HG03196 (cell line): ENCODE results near the gene VPS13D.

ENCODE experiments used
- ATAC-seq: cut with Tn5 transposase; IDR thresholded peaks from one replicate; pipeline ENCODE4 v1.9.1; 2021; ENCODE audit not compliant: unreplicated experiment

VPS13D gene

DNA sequence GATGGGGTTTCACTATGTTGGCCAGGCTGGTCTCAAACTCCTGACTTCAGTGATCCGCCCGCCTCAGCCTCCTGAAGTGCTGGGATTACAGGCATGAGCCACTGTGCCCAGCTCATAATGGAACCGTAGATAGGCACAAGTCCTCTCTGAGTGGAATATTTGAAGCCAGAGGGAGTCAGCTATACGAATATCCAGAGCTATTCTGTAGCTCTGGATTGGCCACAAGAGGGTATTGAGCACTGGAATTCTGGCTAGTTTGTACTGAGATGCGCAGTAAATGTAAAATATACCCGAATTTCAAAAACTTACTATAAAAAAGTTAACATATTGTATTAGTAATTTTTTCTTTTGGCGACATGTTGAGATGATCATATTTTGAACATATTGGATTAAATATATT is 851 bp upstream of the VPS13D start:
- ATAC-seq: no peak

DNA sequence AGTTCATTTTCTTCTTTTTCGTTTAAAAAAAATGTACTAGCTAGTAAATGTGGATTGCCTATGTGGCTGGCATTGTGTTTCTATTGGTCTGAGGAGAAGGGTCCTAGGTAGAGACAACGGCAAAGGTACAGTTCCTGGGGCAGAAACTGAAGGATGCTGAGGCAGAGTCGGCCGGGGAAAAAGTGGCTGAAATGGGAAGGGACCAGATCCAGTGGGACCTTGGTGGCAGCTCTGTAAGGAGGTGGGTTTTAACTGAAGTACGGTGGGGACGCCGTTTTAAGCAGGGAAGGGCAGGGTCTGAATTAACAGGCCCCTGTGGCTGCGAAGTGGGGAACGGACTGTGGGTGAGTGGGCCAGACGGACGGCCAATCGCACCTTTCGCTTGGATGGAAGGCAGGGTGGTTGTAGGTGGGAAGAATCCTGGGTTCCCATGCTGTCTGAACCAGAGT is 420 bp upstream of the VPS13D start:
- ATAC-seq: no peak

DNA sequence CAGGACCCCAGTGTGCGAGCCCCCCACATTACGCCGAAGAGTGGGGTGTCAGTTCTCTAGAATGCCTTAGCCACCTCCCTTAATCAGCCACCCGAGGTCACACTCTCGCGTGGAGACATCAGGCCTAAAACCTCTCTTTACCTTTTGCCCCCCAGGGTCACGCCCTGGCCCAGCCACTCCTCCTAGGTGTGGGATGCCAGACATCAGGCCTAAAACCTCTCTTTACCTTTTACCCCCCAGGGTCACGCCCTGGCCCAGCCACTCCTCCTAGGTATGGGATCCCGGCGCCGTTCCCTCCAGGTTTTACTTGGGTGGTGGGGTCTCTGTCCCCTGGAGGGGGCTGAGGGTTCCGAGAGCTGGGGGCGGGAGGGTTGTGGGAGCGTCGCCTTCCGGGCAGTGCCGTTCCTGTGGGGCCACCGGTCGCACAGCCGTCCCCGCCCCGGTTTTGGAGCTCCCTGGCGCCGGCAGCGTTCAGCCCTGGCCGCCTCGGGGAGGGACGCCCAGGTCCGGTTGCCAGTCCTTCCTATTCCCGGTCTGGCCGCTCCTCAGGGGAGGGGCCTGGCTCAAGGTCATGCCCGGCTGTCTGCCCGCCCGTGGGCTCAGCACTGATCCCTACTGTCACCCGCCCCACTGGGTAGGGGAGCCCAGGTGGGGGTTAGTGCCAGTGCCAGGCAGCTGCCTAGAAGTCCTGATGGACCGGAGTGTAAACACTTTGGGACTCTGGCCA is 882 bp downstream of the VPS13D start:
- ATAC-seq: no peak

DNA sequence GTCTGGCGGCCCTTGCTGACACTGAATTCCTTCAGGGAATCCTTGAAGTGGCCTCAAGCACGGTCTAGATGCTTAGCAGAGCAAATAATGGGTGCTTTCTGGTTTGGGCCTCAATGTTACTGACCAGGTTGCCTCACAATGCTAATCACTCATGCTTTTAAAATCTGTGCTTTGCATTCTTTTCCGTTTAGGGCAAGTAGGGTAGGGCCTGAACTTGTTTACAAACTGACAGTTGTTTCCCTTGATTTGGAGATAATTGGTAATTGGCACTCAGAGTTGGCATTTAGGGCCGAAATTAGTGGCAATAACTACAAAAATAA is 1.4 kb downstream of the VPS13D start:
- no peak for ATAC-seq

DNA sequence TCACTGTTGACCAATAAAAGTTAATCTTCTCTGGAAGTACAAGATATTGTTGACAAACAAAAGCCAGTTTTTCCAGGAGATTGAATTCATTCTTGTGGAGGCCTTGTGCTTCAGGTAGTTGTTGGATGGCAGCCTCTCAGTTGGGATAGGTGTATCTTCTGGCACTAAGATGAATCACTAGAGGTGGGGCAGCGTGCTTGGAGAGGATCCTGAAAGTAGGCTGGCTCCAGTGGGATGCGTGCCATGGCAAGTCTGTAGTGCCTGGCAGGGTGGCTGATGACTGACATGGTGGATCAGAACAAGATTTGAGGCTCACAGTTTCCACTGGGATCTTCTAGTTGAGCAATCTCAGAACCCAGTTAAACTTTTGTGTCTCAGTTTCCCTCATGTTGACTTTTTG is 2.4 kb downstream of the VPS13D start:
- ATAC-seq: no peak

DNA sequence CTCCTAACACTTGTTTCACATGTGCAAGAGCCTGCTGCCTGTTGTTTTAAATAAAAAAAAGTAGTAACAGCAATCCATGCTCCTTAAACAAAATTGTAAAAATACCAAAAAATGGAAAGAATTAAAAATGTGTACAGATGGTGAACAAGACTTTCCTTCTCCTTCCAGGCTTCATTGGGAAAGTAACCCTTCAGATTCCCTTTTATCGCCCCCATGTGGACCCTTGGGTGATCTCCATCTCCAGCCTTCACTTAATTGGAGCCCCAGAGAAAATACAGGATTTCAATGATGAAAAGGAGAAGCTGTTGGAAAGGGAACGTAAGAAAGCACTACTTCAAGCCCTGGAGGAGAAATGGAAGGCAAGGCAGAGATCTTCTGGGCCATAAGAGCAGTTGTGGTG is 14.2 kb downstream of the VPS13D start:
- no peak for ATAC-seq

DNA sequence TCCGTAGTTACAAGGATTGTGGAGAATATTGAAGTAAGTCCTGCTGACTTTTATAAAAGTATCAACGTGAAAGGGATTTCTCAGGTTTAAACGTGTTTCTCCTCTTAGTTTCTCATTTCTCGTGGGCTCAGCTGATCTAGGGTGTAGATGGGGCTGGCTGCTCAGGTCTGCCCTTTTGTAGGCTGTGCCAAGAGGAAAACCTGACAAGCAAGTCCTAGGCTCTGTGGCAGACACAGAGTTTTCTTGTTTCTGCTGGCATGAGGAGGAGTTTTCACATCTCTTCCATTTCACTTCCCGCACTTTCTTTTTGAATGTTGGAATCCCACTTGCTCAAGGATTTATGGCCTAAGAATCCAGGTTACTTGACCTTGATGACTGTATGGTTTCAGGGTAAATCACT is 14.8 kb downstream of the VPS13D start:
- ATAC-seq: no peak

DNA sequence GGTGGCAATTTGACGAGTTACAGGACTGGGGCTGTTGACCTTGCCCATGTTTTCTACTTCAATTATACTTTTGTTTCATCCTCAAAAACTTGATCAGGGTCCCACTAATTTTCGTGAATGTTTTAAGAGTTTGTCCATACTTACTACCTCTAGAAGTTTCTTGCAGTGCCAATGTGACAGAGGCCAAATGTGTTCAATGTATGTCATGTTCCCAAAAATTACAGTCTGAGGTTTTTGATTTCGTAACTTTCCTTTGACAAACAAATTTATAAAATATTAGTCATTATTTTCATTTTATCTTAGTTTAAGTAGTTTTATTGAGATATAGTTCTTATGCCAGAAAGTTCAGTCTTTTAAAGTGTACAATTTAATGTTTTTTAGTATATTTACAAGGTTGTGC is 15.3 kb downstream of the VPS13D start:
- ATAC-seq: no peak

DNA sequence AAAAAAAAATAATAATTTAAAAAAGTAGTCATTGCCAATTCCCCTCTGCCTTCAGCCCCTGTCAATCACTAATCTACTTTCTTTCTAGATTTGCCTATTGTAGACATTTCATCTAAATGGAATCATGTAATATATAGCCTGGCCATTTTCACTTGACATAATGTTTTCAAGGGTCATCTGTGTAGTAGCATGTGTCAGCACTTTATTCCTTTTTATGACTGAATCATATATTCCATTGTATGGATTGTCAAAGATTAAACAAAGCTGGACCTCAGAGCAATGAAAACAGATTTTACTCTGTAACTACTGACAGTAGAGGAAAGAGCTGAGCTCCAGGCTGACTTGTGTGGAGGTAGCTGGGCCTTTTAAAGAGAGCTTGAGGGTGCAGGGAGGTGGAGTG is 15.9 kb downstream of the VPS13D start:
- no peak for ATAC-seq

DNA sequence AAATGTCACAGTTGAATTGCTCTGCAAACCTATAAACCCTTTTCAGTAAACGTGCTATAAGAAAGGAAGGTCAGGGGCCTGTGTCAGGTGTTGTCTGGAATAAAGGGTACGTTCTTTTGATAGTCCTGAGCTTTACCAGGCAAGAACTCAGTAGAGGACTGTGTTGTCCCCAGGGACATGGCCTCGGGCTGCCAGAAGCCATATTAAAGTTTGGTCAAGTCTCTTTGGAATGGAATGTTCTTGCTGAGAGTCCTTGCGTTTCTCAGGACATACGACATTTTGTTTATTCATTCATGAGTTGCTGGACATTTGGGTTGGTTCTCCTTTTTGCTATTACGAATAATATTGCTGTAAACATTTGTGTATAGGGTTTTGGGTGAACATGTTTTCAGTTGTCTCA is 16.8 kb downstream of the VPS13D start:
- no peak for ATAC-seq

DNA sequence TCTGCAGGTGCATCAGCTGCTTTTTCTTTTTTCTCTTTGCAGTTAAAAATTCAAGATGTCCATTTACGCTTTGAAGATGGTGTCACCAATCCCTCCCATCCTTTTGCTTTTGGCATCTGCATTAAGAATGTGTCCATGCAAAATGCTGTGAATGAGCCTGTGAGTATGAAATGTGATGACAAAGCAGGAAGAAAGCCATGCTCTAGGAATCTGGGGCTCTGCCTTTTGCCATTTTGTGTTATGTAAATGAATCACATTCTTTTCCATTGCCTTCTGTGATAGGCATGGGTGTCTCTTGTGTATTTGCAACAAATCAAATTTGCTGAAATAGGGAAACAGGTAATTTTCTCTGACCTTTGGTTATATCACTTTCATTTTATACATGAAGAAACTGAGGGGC is 19.4 kb downstream of the VPS13D start:
- no peak for ATAC-seq

DNA sequence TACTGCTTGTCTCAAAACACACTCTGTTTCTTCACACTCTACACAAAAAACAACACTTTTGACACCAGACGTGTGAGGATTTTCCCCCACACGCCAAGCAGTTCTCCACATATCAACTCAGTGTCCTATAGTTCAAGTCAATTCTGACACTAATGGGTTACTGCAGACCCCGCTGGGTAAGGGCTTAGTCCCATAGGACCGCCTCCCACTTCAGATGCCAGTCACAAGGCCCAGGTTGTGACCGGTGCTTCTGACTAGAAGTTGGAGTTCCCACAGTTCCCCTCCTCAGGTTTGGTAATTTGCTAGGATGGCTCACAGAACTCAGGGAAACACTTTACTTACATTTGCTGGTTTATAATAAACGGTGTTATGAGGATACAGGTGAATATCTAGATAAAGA is 19.9 kb downstream of the VPS13D start:
- ATAC-seq: no peak

DNA sequence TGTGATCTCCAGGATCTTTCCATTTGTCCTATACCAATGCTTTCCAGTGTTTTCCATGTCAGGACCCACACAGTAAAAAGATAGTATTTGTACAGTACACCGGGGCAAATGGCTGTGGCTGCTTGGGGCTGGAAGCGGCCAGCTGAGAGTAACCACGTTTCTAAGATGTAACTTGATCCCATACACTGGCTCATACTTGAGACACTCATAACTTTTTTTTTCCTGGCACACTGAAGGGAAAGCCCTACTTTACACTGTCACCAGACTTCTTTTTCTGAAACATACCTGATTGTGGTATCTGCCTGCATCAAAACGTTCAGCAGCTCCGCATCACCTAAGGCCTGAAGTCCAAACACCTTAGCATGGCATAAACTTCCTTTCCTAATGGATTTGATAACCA is 21.6 kb downstream of the VPS13D start:
- ATAC-seq: no peak

DNA sequence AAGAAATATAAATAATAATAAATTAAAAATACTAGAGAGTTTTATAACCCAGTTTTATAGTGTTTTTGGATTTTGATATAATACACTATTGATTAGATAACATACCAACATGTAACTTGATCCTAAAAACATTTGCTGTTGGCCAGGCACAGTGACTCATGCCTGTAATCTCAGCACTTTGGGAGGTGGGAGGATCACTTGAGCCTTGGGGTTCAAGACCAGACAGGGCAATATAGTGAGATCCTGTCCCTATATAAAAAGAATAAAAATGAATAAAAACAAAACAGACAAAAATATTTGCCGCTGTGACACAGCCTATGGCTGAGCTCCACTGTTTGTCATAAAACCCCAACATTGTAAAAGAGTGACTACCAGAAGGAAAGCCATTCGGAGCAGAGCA is 26.1 kb downstream of the VPS13D start:
- ATAC-seq: no peak

DNA sequence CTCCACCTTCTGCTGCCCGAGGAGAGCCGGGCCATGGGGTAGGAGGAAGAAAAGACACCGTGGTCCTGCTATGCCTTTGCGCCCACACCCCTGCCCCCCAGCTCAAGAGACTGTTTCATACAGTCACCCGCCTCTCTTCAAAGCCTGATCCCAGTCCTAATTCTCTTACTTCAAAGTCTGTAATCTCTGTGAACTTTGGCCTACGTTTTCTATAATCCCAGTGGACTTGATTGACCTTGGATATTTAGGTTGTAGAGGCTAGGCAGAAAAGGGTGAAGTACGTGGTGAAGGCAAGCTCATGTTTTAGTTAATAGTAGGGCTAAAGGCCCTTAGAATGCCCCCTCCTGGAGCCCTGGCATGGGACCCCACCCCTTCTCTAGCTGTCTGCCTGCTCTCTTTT is 28.4 kb downstream of the VPS13D start:
- ATAC-seq: no peak

DNA sequence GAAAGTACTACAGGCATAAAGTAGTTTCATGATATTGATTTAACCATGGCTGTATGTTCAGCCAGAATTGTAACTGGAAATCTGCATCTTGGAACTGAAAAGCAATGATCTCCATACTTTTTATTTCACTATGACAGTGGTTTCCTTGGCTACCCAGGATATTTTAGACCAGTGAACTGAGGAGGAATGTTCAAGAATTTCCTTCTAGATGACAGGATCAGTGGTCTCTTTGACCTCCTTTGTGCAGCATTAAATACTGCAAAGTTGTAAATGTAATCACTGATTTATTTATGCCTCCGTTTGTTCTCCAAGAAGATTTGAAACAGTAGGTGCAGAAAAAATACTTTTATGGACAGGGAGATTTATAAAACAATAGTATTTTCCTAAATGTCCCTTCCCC is 39.5 kb downstream of the VPS13D start:
- ATAC-seq: no peak

DNA sequence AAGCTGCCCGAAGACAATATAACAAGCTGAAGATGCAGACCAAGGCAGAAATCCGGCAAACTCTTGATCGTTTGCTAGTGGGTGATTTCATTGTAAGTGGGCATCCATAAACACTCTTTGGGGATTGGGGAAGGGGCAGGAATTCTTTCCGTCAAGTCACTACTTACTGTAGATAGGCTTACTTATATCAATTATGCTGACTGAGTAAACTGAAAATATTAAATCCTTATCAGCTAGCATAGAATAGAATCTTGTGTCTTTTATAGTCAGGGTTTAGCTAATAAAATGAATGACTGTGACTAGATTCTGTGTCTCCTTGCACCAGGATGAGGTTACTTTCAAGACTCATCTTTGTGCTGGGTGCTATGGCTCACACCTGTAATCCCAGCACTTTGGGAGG is 41.2 kb downstream of the VPS13D start:
- ATAC-seq: no peak

DNA sequence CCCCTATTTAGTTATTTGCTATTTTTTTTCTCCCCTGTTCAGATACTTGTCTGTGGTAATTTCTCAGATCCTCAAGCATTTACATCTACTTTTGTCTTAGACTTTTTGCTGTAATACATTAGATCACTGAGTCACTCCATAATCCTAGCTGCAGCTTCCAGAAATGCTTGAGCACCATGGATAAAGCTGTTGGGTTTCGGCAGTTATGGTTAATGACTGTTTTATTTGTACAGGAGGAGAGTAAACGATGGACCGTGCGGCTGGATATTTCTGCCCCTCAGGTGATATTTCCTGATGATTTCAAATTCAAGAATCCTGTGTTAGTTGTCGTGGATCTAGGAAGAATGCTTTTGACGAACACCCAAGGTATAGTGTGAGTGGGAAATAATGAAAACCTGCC is 42.9 kb downstream of the VPS13D start:
- ATAC-seq: no peak

DNA sequence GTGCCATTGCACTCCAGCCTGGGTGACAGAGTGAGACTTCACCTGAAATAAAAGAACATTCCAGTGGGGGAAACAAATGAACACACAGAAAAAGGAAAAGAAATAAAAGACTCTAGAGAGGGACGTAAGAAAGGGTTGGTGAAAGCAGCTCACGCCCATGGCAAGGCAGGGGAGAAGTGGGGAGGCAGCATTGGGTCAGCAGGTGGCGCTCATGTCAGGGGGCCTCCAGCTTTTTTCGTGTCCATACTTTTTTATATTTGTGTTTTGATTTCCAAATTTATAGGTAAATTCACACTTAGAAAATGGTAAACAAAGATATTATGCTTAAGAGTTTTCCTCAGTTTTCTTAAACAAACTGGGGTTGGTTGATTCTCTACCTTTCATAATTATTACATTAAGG is 45.5 kb downstream of the VPS13D start:
- no peak for ATAC-seq

DNA sequence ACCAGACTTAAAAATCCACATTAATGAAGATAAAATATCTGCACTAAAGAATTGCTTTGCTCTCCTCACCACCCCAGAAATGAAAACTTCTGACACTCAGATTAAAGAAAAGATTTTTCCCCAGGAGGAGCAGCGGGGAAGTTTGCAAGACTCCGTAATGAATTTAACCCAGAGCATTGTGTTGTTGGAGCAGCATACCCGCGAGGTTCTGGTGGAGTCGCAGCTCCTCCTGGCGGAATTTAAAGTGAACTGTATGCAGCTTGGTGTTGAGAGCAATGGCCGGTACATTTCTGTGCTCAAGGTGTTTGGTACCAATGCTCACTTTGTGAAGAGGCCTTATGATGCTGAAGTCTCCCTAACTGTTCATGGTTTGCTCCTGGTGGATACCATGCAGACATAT is 46.4 kb downstream of the VPS13D start:
- no peak for ATAC-seq

DNA sequence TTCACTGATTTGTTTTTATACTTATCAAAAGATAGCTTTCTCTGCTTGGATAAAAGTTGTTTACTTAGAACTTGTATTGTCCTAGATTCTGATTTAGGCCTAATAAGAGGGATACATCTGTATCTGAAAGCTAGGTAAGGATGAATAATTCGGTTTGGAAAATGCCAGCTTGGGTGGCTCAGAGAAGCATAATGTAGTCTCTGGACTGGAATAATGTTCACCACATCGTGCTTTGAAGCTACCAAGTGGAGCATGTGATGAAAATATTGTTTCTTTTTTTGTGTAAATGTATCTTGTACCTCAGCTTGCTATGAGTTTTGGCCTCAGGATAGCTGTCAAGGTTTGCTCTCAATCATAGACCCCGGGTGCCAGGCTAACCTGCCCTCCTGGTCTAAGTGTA is 49.2 kb downstream of the VPS13D start:
- ATAC-seq: no peak

DNA sequence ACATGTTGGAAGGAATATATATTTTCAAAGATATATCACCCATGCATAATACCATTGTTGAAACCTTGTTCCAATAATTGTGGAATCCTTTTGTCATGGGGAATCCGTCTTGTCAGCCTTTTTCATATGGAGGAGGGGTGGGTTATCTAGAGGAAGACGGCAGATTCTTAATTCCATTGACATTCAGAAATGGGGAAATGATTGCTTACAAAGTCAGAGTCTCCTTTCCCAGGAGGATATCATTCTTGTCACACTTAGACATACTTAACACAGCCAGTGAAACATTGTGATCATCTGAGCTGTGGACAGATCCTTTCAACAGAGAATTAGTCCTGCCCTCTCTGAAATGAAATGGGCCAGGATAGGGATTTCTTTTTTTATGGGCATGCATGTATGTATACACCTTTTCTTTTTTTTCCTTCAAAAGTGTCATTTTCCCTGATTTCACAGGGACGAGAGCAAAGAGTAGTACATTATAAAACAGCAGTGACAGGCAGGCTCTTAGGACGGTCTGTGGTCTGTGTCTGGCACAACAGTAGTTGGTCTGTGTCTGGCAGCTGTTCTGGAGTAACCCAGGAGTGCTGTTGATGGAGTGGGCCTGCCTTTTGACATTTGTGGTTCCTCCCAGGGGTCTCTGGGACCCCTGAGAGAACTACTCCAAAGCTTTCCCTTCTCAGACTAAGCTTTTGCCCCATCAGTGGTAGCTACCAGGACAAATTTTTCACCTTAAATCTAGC is 50.1 kb downstream of the VPS13D start:
- ATAC-seq: no peak

DNA sequence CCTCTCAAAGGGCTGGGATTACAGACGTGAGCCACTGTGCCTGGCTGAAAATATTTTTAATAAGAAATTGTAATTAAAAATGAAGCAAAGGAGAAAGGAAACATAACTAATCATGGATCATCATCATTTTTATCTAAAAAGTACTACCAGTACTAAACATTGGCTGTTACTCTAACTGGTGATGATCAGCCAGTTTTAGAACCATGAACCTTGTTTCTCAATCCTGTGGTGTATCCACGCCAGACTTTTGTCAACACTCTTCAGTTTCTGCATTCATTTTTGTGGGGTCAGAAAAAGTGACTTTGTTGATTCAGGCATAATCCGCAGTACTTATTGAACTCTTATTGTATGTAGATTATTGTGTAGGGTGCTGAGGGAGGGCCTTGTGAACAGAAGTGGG is 52.3 kb downstream of the VPS13D start:
- no peak for ATAC-seq
